GM18511 (cell line): ENCODE results near the gene AP1M2.
"Not testable (repeated sequence)": the region's sequence is repeated elsewhere in the genome, so short reads cannot be mapped to it uniquely, and the experiment has no call there.

ENCODE experiments used
- ATAC-seq: cut with Tn5 transposase; IDR thresholded peaks from one replicate; pipeline ENCODE4 v1.9.1; 2021; ENCODE audit warnings: mild to moderate bottlenecking, moderate library complexity; ENCODE audit not compliant: unreplicated experiment

AP1M2 gene

DNA sequence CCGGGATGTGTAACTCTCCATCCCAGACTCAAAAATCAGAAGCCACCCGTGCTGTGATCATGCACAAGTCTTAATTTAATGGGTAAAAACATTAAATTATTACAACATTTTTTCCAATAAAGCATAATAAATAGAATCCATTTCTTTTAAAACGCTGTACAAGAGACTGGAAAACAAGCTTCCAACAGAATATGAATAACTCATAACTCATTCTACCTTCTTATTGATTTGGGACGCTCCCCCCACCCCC lies 20.8 kb downstream of the AP1M2 start:
- no peak for ATAC-seq

DNA sequence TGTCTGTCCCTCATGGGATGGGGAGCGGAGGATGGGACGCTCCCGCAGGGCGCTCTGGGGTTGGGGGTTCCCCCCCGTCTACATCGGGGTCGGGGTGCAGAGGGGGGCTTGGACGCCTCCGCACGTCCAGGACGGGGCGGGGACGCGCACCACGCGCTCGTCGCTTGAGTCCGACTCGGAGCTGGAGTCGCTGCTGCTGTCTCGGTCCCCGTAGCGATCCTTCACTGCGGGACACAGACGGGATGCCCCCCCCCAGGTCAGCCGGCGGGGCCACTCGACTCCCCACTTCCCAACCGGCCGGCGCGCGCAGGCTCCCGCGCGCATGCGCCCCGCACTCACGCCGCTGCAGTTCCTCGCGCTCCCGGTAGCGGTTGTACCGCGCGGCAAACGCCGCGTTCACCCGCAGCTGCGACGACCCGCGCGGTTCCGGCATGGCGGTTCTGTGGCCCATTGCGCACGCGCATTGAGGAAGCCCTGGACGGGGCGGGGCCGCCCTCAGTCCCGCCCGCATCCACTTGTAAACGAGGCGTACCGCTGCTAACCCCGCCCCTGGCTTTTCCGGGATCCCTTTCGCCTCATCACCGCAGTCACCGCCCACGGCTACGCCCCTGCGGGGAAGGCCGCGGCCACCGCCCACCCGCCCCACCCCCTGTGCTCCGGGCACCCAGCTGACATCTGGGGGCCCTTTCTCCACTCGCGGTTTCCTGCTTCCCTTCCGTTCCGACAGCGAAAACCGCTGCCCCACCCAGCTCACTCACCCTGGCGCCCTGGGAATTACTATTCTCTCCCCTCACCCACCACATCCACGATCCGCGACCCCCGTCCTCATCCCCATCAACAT lies 21.3 kb downstream of the AP1M2 start, which contains the start of gene KRI1:
Gene KRI1, minus strand, starts transcription at position 444 of the 841 bp plus-strand sequence. Its CDS starts 11 bp downstream, at position 433.
- ATAC-seq, result peak; percentile 42

- ATAC-seq, result no peak
Measured at GRCh38 chr19:10565028-10565566, 22.0 kb downstream of the AP1M2 start.

DNA sequence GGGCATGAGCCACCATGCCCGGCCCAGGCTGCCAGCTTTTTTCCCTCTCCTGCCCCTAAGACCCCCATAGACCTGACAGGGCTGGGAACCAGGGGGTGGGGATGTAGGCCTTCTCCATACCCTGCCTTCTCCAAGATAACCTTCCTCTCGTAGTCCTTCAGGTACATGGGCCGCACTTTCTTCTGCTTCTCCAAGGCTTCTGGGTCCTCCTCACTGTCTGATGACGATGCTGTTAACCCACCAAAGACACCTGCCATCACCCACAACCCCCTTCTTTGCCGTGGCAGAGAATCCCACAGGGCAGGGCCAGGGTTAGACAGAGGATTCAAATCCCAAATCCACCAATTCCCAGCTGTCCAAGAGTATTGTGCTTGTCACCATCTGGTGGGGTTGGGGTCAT lies 24.5 kb downstream of the AP1M2 start:
- no peak for ATAC-seq

DNA sequence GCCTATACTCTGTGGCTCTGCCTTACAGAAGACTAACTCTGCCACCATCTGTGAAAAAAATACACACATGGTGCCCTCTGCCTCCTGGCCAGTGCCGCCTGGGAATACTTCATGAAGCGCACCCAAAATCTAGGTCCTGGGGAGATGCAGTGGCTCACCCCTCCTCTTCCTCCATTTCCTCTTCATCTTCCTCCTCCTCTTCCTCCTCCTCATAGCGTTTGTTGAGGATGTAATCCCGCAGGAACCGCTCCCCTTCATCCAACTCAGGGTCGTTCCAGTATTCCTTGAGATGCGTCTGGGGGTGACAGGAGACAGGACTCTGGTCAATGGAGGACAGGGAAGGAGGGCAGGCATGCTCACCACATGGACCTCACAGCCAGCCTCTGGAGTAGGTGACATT lies 27.0 kb downstream of the AP1M2 start:
- no peak for ATAC-seq

DNA sequence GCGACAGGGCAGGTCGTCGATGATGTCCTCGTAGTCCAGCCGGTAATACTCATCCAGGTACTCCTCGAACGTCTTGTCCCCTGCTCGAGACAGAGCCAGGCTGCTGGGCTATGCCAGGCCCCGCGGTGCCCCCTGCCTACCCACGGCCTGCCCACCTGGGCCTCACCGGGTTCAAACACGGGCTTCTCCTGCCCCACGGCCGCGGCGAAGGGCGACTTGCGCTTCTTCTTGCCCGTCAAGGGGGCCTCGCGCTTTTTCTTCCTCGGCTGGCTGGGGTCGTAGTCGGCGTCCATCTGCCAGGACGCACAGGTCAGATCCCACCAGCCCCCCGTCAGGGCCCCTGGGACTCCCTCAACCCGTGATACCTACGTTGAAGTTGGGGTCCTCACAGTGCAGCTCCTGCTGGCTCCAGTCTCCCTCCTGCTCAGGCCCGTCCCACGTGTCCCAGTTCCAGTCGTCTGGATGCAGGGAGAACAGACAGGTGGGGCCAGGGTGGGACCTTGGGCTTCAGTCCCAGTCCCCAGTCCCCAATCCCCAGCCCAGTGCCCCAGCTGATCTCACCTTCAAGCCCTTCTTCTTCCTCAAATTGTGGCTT lies 29.4 kb downstream of the AP1M2 start:
- ATAC-seq, result no peak

GRCh38 chr19:10555610-10555973 lies 31.5 kb downstream of the AP1M2 start:
- ATAC-seq, result no peak

DNA sequence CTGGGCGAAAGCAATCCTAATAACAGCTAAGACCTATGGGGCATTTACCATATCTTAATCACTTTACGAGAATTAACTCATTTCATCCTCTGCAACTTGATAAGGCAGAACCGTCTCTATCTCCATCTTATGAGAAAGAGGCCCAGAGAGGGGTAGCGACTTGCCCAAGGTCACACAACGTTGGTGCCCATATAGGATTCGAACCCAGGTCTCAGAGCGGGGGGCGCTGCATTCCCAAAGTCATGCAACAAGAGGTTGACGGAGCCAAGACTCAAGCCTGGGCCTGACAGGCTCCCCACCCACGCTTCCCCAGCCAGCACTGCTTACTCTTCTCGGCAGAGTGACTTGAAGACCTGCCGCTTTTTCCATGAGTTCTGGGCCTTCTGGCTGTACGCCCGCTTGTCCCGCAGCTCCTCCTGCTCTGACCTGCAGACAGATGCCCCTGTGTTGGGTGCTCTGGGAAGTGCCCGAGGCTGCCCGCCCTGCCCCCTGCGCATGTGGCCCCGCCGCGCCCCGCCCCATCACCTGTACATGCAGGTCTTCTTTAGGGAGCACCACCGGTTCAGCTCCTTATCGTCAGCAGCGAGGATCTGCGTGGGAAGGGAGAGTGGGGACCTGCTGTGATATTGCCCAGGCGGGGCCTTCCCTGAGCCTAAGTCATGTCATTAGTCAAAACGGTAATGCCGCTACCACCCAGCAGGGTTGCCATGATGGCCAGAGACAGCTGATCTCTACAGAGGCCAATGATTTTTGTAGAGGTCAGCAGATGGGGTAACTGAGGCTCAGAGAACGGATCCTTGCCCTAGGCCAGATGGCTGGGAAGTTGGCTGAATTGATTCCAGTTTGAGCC lies 32.1 kb downstream of the AP1M2 start:
- no peak for ATAC-seq

DNA sequence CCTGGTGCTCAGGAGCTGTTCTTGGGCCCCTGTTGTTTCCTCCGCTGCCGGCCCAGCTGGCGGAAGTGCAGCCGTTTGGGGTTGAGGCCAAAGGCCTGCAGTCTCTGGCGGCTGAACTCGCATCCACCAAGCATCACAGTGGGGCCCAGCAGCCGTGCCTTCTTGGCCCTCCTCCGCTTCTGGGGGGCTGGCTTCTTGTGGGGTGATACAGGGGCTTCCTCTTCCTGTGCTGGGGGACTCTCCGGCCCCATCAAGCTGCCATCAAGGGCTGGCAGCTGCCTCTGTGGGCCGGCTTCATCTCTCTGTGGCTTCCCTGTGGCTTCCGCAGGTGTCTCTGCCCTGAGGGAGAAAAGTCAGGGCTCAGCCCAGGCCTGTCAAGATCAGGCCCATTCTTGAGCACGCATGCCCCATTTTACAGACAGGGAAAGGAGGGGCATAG lies 33.1 kb downstream of the AP1M2 start:
- ATAC-seq, result peak; percentile 74

DNA sequence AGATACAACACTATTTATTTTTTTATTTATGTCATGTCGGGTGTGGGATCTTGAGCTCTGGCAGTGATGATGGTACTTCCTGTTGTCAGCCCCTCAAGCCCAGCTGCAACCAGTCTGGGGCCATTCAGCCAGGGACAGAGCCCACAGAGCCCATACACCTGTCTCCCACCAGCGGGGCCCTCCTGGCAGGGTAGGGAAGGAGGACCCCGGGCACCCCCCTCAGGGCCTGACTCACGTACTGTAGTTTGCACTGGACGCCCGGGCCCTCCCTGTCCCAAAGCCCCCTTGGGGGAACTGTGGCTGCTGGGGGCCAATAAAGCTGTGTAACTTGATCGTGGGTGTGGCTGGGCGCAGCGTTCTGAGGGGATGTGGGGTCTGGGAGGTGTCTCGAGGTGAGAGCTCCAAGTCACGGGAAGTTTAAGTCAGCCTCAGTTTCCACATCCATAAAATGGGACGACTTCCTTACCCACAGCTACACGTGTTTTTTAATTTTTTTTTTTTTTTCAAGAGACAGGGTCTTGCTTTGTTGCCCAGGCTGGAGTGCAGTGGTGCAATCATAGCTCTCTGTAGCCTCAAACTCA lies 33.9 kb downstream of the AP1M2 start:
- ATAC-seq, result no peak

GRCh38 chr19:10552510-10553053 lies 34.5 kb downstream of the AP1M2 start:
- ATAC-seq, result no peak

- ATAC-seq, result no peak
Measured at GRCh38 chr19:10551698-10552301, 35.3 kb downstream of the AP1M2 start.

GRCh38 chr19:10551006-10551405 lies 36.1 kb downstream of the AP1M2 start:
- not testable (repeated sequence) for ATAC-seq

GRCh38 chr19:10550336-10550735 lies 36.8 kb downstream of the AP1M2 start:
- ATAC-seq, result no peak

GRCh38 chr19:10549733-10550132 lies 37.4 kb downstream of the AP1M2 start:
- ATAC-seq, result no peak

- no peak for ATAC-seq
Measured at GRCh38 chr19:10548746-10549276, 38.3 kb downstream of the AP1M2 start.

GRCh38 chr19:10546817-10547216 lies 40.3 kb downstream of the AP1M2 start:
- no peak for ATAC-seq

- no peak for ATAC-seq
Measured at GRCh38 chr19:10544753-10545251, 42.3 kb downstream of the AP1M2 start.

GRCh38 chr19:10544242-10544752 lies 42.8 kb downstream of the AP1M2 start:
- no peak for ATAC-seq
